Loucy (cell line): ENCODE results near the gene ABHD12.

Experiments
- EZH2phosphoT487 ChIP-seq: fragments of 200-600 bp; IDR thresholded peaks from 2 replicates; pipeline ENCODE4 v1.6.1; 2018; ENCODE audit warnings: antibody characterized with exemption, mild to moderate bottlenecking, moderate library complexity, borderline replicate concordance
- TF ChIP-seq, protein P1 (sequence below): fragments of 200-600 bp; sonication (generic); conservative IDR thresholded peaks from 2 replicates; pipeline ENCODE4 v1.5.1; 2014; ENCODE audit warnings: mild to moderate bottlenecking, antibody characterized with exemption, low read length

DNA sequence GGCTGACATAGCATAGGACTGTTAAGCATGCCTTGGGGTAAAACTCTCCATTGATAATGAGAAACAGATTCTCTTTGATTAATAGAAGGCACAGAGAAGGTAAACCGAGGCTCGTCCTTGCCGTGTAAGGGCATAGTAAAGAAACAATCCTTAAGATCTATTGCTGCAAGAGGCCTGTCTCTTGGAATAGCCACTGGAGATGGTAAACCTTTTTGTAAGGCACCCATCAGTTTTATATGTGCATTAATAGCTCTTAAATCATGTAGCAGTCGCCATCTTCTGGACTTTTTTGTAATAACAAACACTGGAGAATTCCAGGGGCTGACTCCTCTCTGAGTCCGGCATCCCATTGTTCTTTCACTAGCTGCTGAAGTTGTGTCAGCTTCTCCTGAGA, 8.4 kb upstream of the ABHD12 start:
- no peak for TF ChIP-seq EZH2phosphoT487
- TF ChIP-seq, protein P1, sequence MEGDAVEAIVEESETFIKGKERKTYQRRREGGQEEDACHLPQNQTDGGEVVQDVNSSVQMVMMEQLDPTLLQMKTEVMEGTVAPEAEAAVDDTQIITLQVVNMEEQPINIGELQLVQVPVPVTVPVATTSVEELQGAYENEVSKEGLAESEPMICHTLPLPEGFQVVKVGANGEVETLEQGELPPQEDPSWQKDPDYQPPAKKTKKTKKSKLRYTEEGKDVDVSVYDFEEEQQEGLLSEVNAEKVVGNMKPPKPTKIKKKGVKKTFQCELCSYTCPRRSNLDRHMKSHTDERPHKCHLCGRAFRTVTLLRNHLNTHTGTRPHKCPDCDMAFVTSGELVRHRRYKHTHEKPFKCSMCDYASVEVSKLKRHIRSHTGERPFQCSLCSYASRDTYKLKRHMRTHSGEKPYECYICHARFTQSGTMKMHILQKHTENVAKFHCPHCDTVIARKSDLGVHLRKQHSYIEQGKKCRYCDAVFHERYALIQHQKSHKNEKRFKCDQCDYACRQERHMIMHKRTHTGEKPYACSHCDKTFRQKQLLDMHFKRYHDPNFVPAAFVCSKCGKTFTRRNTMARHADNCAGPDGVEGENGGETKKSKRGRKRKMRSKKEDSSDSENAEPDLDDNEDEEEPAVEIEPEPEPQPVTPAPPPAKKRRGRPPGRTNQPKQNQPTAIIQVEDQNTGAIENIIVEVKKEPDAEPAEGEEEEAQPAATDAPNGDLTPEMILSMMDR = peak; percentile 68
